Esophagus squamous epithelium (tissue), 4 donors: Measurements from ENCODE around the gene ZNF784.

ENCODE experiments used
- POLR2A ChIP-seq, 4 donors: fragments of 450-650 bp; IDR thresholded peaks; one replicate each; pipeline ENCODE4 v1.6.1; 2017; ENCODE audit warnings: antibody characterized with exemption in 4 of 4, mild to moderate bottlenecking in 4 of 4, moderate library complexity in 3 of 4
- TF ChIP-seq, protein P1 (sequence below), 6 experiments: fragments of 450-650 bp in 4 of 6; fragments of 200-600 bp in 2 of 6; sonication (generic) in 2 of 6; IDR thresholded peaks; one replicate each; pipeline ENCODE4 v1.5.1; 2016 to 2019; ENCODE audit warnings: antibody characterized with exemption in 6 of 6, mild to moderate bottlenecking in 4 of 6, moderate library complexity in 4 of 6

- TF ChIP-seq, protein P1, sequence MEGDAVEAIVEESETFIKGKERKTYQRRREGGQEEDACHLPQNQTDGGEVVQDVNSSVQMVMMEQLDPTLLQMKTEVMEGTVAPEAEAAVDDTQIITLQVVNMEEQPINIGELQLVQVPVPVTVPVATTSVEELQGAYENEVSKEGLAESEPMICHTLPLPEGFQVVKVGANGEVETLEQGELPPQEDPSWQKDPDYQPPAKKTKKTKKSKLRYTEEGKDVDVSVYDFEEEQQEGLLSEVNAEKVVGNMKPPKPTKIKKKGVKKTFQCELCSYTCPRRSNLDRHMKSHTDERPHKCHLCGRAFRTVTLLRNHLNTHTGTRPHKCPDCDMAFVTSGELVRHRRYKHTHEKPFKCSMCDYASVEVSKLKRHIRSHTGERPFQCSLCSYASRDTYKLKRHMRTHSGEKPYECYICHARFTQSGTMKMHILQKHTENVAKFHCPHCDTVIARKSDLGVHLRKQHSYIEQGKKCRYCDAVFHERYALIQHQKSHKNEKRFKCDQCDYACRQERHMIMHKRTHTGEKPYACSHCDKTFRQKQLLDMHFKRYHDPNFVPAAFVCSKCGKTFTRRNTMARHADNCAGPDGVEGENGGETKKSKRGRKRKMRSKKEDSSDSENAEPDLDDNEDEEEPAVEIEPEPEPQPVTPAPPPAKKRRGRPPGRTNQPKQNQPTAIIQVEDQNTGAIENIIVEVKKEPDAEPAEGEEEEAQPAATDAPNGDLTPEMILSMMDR (IDR thresholded peaks at IDR 0.05): no peak
- TF ChIP-seq POLR2A (IDR thresholded peaks at IDR 0.05): no peak
Measured at GRCh38 chr19:55618426-55618825, 5.9 kb downstream of the ZNF784 start.
